Psoas muscle (tissue), 8 donors: ENCODE measurements around the gene GJE1. TPM values are rescaled to one million over a fixed set of nuclear protein-coding genes. Genes with fewer than 3 reads are reported as not detected.

Experiments used
- ATAC-seq, 4 donors: fragments of 200-7000 bp; cut with Tn5 transposase; one replicate each; pipeline ENCODE4 v1.9.1; 2020; ENCODE audit warnings: moderate library complexity in 3 of 4, mild to moderate bottlenecking in 2 of 4
- DNase-seq, 2 donors: peaks; one replicate each; pipeline ENCODE4 v3.0.0-alpha.2; 2020
- H3K27ac ChIP-seq: fragments of 200-600 bp; one replicate; pipeline ENCODE4 v1.8.0; 2022
- H3K27me3 ChIP-seq, 3 donors: fragments of 200-600 bp in 1 of 3; one replicate each; pipeline versions ENCODE4 v1.6.1 to v1.8.0; 2013 to 2022; ENCODE audit warnings: low read length in 2 of 3, mild to moderate bottlenecking in 2 of 3, moderate library complexity in 1 of 3; ENCODE audit not compliant: insufficient read depth in 3 of 3
- H3K36me3 ChIP-seq, 2 donors: fragments of 200-600 bp in 1 of 2; one replicate each; pipeline versions ENCODE4 v1.6.1 to v1.8.0; 2013 to 2022; ENCODE audit warnings: low read depth in 1 of 2, mild to moderate bottlenecking in 1 of 2, moderate library complexity in 1 of 2; ENCODE audit not compliant: insufficient read depth in 1 of 2
- H3K4me1 ChIP-seq: fragments of 200-600 bp; one replicate; pipeline ENCODE4 v1.8.0; 2022
- H3K4me3 ChIP-seq: fragments of 200-600 bp; one replicate; pipeline ENCODE4 v1.8.0; 2022; ENCODE audit warnings: mild to moderate bottlenecking
- H3K9me3 ChIP-seq: fragments of 200-600 bp; one replicate; pipeline ENCODE4 v1.8.0; 2022
- WGBS, 3 donors: extraction: QIAGEN DNeasy Blood & Tissue Kit; methylation state at CpG; one replicate each; pipeline versions ENCODE4 v1.1.6 to v1.1.7; 2013; 5-methylcytosine and 5-hydroxymethylcytosine counted together
- intact Hi-C, 2 donors: fragments of 100-400 bp; cut with DNase I; formaldehyde crosslinking; loops; one replicate each; pipeline versions ENCODE4 v1.11.0 to v1.14.2; 2022
- polyA plus RNA-seq, 3 donors: library from polyadenylated mRNA; stranded (reverse); fragments of 200-250 nt; gene quantifications; one replicate each; pipeline ENCODE4 v1.2.3, GENCODE V29; 2013
- total RNA-seq, 4 donors: library from RNA; stranded (reverse); fragmentation: NEBNext Ultra II Directional in 2 of 4; extraction: Animal tissue kit (Norgen Biotek cat#: 25700) in 2 of 4; gene quantifications; one replicate each; pipeline versions ENCODE4 v1.2.1 to v1.2.4, GENCODE V29; 2021 to 2023
- TF ChIP-seq, protein P1 (sequence below): fragments of 200-600 bp; IDR thresholded peaks from one replicate; pipeline ENCODE4 v1.8.0; 2022; ENCODE audit warnings: antibody characterized with exemption
- donor health status: healthy with polysubstance abuse.
- donor health status: DM: no; HTN: no; CAD: no; lungs with moderate emphysema.
- donor health status: Bipolar disorder and iron deficiency.
- donor health status: healthy.
- donor health status: DM: yes; HTN: yes; CAD: no.
- donor health status: DM: no; HTN: no; CAD: no.
- donor health status: DM: no; HTN: no; CAD: no.
- donor health status: DM: yes; HTN: yes; CAD: no.

Gene GJE1
- total and polyA plus RNA-seq, 7 donors = not detected

DNA sequence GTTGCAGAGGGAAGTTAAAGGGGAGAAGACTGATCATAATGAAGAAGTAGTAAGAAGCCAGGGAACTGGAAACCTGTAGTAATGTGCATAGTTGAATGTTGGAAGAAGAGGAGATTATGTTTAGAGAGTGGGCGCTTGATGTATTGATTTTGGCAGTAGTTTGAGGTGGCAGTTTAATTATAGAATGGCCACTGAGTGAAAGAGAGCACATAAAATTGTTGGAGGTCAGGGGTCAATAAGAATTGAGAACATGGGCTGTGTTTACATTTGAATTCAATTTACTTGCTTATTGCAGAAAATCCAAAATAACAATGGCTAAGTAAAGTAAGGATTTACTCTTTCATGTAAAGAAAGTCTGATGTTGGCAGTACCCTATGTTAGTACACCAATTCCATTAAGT lies 30.1 kb downstream of the GJE1 start:
- no peak overlapping the region for H3K27ac ChIP-seq
- H3K36me3 ChIP-seq = peaks cover 0 to 19% of the 10 kb centered on the region in 2 donors
- intact Hi-C loops = no loop called here
- no peak for DNase-seq
- H3K9me3 ChIP-seq = no peaks in the 10 kb centered on the region
- no peaks in the 10 kb centered on the region for H3K27me3 ChIP-seq
- WGBS, 3 donors = 88 to 94% (median 90%) methylated on average over 1 of the region's 1 CpG
- TF ChIP-seq, protein P1, sequence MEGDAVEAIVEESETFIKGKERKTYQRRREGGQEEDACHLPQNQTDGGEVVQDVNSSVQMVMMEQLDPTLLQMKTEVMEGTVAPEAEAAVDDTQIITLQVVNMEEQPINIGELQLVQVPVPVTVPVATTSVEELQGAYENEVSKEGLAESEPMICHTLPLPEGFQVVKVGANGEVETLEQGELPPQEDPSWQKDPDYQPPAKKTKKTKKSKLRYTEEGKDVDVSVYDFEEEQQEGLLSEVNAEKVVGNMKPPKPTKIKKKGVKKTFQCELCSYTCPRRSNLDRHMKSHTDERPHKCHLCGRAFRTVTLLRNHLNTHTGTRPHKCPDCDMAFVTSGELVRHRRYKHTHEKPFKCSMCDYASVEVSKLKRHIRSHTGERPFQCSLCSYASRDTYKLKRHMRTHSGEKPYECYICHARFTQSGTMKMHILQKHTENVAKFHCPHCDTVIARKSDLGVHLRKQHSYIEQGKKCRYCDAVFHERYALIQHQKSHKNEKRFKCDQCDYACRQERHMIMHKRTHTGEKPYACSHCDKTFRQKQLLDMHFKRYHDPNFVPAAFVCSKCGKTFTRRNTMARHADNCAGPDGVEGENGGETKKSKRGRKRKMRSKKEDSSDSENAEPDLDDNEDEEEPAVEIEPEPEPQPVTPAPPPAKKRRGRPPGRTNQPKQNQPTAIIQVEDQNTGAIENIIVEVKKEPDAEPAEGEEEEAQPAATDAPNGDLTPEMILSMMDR = no peak
- H3K4me1 ChIP-seq = peaks cover 14% of the 10 kb centered on the region
- no peak for ATAC-seq
- no peak overlapping the region for H3K4me3 ChIP-seq

DNA sequence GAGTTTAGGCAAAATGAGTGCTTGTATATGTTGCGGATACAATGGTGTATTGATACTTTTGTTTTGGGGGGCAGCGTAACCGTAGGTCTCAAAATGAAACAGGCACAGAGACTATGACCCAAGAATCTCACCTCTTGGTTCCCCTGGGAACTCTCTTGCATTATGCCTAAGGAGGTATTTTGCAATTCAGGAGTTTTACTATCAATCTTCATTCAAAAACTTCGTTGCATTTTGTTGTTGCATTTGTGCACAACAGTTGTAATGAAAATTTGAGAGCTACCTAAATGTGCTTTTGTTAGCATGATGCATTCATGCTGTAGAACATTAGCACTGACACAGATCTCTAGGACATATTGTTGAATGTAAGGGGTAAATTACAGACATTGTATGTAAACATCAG lies 32.5 kb downstream of the GJE1 start:
- H3K9me3 ChIP-seq = no peaks in the 10 kb centered on the region
- H3K4me3 ChIP-seq = no peak overlapping the region
- no peaks in the 10 kb centered on the region for H3K27me3 ChIP-seq
- WGBS, 3 donors = 86 to 94% (median 91%) methylated on average over 4 of the region's 4 CpGs
- ATAC-seq (no peak), DNase-seq (no peak)
- TF ChIP-seq, protein P1 = no peak
- no peak overlapping the region for H3K27ac ChIP-seq
- H3K36me3 ChIP-seq = peaks cover 0 to 43% of the 10 kb centered on the region in 2 donors
- H3K4me1 ChIP-seq = peaks cover 14% of the 10 kb centered on the region
- intact Hi-C loops = no loop called here

DNA sequence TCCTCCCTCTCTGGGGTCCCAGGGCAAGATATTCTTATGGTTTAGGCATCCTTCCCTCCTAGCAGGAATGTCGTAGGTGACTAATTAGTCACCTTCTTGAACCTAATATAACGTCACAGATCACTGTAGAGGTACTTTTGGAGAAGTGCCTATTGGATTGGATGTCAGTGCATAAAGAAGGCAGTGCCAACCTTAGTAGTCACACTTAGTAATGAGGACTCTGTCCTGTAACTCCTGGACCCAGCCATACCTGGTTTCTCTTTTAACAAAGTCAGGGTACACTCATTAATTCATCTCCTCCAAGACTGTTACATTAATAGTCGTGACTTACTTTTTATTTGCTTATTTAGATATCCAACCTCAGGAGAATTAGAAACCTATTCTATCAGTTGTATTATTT lies 34.3 kb downstream of the GJE1 start:
- H3K36me3 ChIP-seq = peaks cover 0 to 61% of the 10 kb centered on the region in 2 donors
- intact Hi-C loops = no loop called here
- DNase-seq (no peak), ATAC-seq (no peak)
- 58 to 68% (median 60%) methylated on average over 3 of the region's 3 CpGs for WGBS, 3 donors
- TF ChIP-seq, protein P1 = no peak
- no peaks in the 10 kb centered on the region for H3K27me3 ChIP-seq
- H3K27ac ChIP-seq = no peak overlapping the region
- no peak overlapping the region for H3K4me3 ChIP-seq
- H3K9me3 ChIP-seq = no peaks in the 10 kb centered on the region
- H3K4me1 ChIP-seq = peaks cover 14% of the 10 kb centered on the region

DNA sequence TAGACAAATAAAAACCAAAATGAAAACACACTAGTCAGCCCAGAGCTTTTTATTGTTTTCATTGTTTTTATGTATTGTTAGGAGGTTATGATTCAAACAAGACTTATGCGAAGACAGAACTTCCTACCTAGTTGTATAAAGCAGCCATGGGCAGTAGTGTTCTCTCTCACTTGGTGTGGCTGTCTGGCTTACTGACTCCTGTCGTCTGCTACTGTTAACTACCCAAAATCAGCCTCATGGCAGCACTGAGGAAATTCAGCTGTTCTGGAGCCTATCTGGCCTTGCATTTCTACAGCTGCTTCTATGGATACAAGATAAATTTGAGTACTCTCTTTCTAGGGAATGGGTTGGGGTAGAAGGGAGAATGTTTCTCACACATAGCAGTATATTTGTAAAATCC lies 34.8 kb downstream of the GJE1 start:
- TF ChIP-seq, protein P1 = no peak
- H3K4me3 ChIP-seq = no peak overlapping the region
- intact Hi-C loops = no loop called here
- ATAC-seq = no peak
- H3K9me3 ChIP-seq = no peaks in the 10 kb centered on the region
- peaks cover 0 to 65% of the 10 kb centered on the region in 2 donors for H3K36me3 ChIP-seq
- H3K27ac ChIP-seq = no peak overlapping the region
- no peaks in the 10 kb centered on the region for H3K27me3 ChIP-seq
- H3K4me1 ChIP-seq = peaks cover 14% of the 10 kb centered on the region
- DNase-seq = no peak
- WGBS, 3 donors = 74 to 80% (median 76%) methylated on average over 2 of the region's 2 CpGs

DNA sequence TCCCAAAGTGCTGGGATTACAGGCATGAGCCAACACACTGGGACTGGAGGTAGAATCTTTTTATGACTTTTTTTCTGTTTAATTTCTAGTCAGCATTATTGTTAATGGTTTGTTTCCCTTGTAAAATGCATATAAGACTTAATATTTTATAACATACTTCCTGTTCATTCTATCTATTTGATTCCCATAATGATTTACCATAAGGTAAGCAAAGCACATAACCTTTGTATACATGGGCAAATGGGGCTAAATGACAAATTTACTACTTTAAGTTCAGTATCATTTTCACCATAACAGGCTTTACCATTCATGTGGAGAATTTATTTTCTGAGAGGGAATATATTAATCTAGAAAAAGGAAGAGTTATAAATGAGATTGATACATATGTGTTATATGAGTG lies 38.6 kb downstream of the GJE1 start:
- Histone ChIP-seq H3K27ac (no peak overlapping the region), H3K4me3 (no peak overlapping the region), H3K9me3 (no peaks in the 10 kb centered on the region), H3K36me3 (peaks cover 0 to 87% of the 10 kb centered on the region in 2 donors), H3K4me1 (no peaks in the 10 kb centered on the region), H3K27me3 (no peaks in the 10 kb centered on the region)
- ATAC-seq = no peak
- TF ChIP-seq, protein P1 = no peak
- no peak for DNase-seq
- intact Hi-C loops = no loop called here
